HepG2 (cell line): ENCODE data around the gene CD72. TPM values are rescaled to one million over a fixed set of nuclear protein-coding genes. Genes with fewer than 3 reads are reported as not detected.

Experiments
- ATF7-NPFF ChIP-seq: sonication (generic); formaldehyde crosslinking; IDR thresholded peaks from 2 replicates; pipeline ENCODE4 v1.8.1; 2023; ENCODE audit warnings: mild to moderate bottlenecking, low read depth, missing genetic modification reagents, moderate library complexity
- CCDC6 ChIP-seq: sonication (generic); formaldehyde crosslinking; IDR thresholded peaks from 2 replicates; pipeline ENCODE4 v1.8.1; 2022; ENCODE audit warnings: mild to moderate bottlenecking, missing genetic modification reagents, moderate library complexity
- ESRRA ChIP-seq: sonication (generic); formaldehyde crosslinking; IDR thresholded peaks from 2 replicates; pipeline ENCODE4 v1.5.1; 2020; ENCODE audit warnings: mild to moderate bottlenecking, low read depth, missing genetic modification reagents
- ISL2 ChIP-seq: sonication (generic); formaldehyde crosslinking; IDR thresholded peaks from 2 replicates; pipeline ENCODE4 v1.5.0; 2020; ENCODE audit warnings: missing genetic modification reagents
- KLF15 ChIP-seq: sonication (generic); formaldehyde crosslinking; IDR thresholded peaks from 2 replicates; pipeline ENCODE4 v1.8.1; 2023; ENCODE audit warnings: borderline replicate concordance, mild to moderate bottlenecking, inconsistent platforms, missing genetic modification reagents, mixed read lengths
- MAFK ChIP-seq, 2 experiments: IDR thresholded peaks in 1 of 2; conservative IDR thresholded peaks in 1 of 2; 2 replicates each; pipeline ENCODE4 v1.6.1; 2011; ENCODE audit warnings: improper control_type of control experiment in 2 of 2, low read length in 2 of 2
- MEF2D ChIP-seq: sonication (generic); formaldehyde crosslinking; IDR thresholded peaks from 2 replicates; pipeline ENCODE4 v1.5.1; 2020; ENCODE audit warnings: mild to moderate bottlenecking, missing genetic modification reagents
- MNT ChIP-seq: fragments of 450-650 bp; IDR thresholded peaks from 2 replicates; pipeline ENCODE4 v1.6.1; 2016
- NR2F1 ChIP-seq, 2 experiments: fragments of 450-650 bp in 1 of 2; formaldehyde crosslinking in 1 of 2; IDR thresholded peaks; 2 replicates each; pipeline versions ENCODE4 v1.5.0 to v1.6.1; 2016 to 2020; ENCODE audit warnings: mild to moderate bottlenecking in 1 of 2, missing compliant biosample characterization in 1 of 2, missing genetic modification reagents in 1 of 2, moderate library complexity in 1 of 2
- POLR2A ChIP-seq, 2 experiments: IDR thresholded peaks; 2 replicates each; pipeline ENCODE4 v1.6.1; 2011; ENCODE audit warnings: low read depth in 2 of 2, low read length in 2 of 2, mild to moderate bottlenecking in 1 of 2, moderate library complexity in 1 of 2; ENCODE audit not compliant: insufficient read depth in 1 of 2
- RXRA ChIP-seq: sonication (generic); formaldehyde crosslinking; IDR thresholded peaks from 2 replicates; pipeline ENCODE4 v1.5.1; 2020; ENCODE audit warnings: missing genetic modification reagents
- TFAP4 ChIP-seq: sonication (generic); IDR thresholded peaks from 2 replicates; pipeline ENCODE4 v1.6.1; 2016; ENCODE audit warnings: low read depth, borderline replicate concordance
- TGIF2 ChIP-seq: IDR thresholded peaks from 2 replicates; pipeline ENCODE4 v1.6.1; 2016; ENCODE audit warnings: control low read depth, missing compliant biosample characterization
- THAP11 ChIP-seq: IDR thresholded peaks from 2 replicates; pipeline ENCODE4 v1.6.1; 2016; ENCODE audit warnings: missing biosample characterization, missing genetic modification reagents
- TRAFD1 ChIP-seq: sonication (generic); formaldehyde crosslinking; IDR thresholded peaks from 2 replicates; pipeline ENCODE4 v1.5.1; 2020; ENCODE audit warnings: missing genetic modification reagents, mild to moderate bottlenecking, borderline replicate concordance
- U2AF1 ChIP-seq: fragments of 200-400 bp; formaldehyde crosslinking; optimal IDR thresholded peaks from 2 replicates; pipeline ENCODE3; 2017; ENCODE audit warnings: mild to moderate bottlenecking, low read depth, low read length
- ZBTB14 ChIP-seq: sonication (generic); formaldehyde crosslinking; IDR thresholded peaks from 2 replicates; pipeline ENCODE4 v1.4.0; 2020; ENCODE audit warnings: missing genetic modification reagents
- ZFP91 ChIP-seq: sonication (generic); formaldehyde crosslinking; IDR thresholded peaks from 2 replicates; pipeline ENCODE4 v1.9.0; 2022; ENCODE audit warnings: missing genetic modification reagents, mild to moderate bottlenecking, borderline replicate concordance
- ZSCAN25 ChIP-seq: sonication (generic); formaldehyde crosslinking; IDR thresholded peaks from 2 replicates; pipeline ENCODE4 v1.8.0; 2022; ENCODE audit warnings: mild to moderate bottlenecking, missing genetic modification reagents
- polyA plus RNA-seq, 8 experiments: library from polyadenylated mRNA; depleted of rRNA in 3 of 8; stranded (reverse) in 7 of 8; unstranded in 1 of 8; fragments of >200 nt; fragmentation: Illumina TruSeq in 4 of 8; extraction: Trizol in 4 of 8; gene quantifications; 2 replicates each; pipeline versions ENCODE4 v1.2.1 to v1.2.3, GENCODE V29; 2011 to 2016; ENCODE audit warnings: low read depth in 4 of 8, missing spikeins in 1 of 8, mixed read lengths in 1 of 8; ENCODE audit not compliant: insufficient read depth in 1 of 8
- total RNA-seq, 5 experiments: library from RNA; depleted of rRNA; stranded (reverse); fragments of >200 nt; fragmentation: Illumina TruSeq; extraction: Trizol; gene quantifications; 2 replicates each; pipeline ENCODE4 v1.2.3, GENCODE V29; 2016; ENCODE audit warnings: low read depth in 1 of 5

CD72 gene
- total and polyA plus RNA-seq, 2 of the 13 experiments (the other 11 are each of a cell fraction or from before 2014, with no cell fraction given): 0.18 to 1.1 TPM

GRCh38 chr9:35646533-35647265 is 28.5 kb upstream of the CD72 start (continued):
- TF ChIP-seq CCDC6 (0 out of 2 replicates have a peak, but pooled peaks have one; percentile 61), MEF2D (CRISPR knock-in tag) (peak; percentile 29; the same call in 1 of the 2 replicates), ZFP91 (CRISPR knock-in tag) (peak; percentile 72; the same call in 1 of the 2 replicates), POLR2A (IDR thresholded peaks at IDR 0.05; ENCODE audit: insufficient read depth in 1 of 2, low read depth in 2 of 2, low read length in 2 of 2) (peak; percentile 64 to 81), RXRA (CRISPR knock-in tag) (peak; percentile 61; the same call in 1 of the 2 replicates), TFAP4 (no peak), ZBTB14 (CRISPR knock-in tag) (peak; percentile 29; the same call in 1 of the 2 replicates), MAFK (conservative IDR thresholded peaks at IDR 0.05 in 1 of 2, IDR thresholded peaks at IDR 0.05 in 1 of 2; ENCODE audit: low read length in 2 of 2) (no peak), NR2F1 (CRISPR knock-in tag; IDR thresholded peaks at IDR 0.05) (no peak), THAP11 (CRISPR knock-in tag) (peak; percentile 99), MNT (no peak), ATF7-NPFF (CRISPR knock-in tag) (peak; percentile 79; the same call in 1 of the 2 replicates), TRAFD1 (CRISPR knock-in tag) (no peak), ISL2 (CRISPR knock-in tag) (0 out of 2 replicates have a peak, but pooled peaks have one; percentile 22), TGIF2 (CRISPR knock-in tag) (no peak), ZSCAN25 (CRISPR knock-in tag) (peak; percentile 65; the same call in 1 of the 2 replicates), ESRRA (CRISPR knock-in tag) (peak; percentile 29; the same call in 1 of the 2 replicates), U2AF1 (no peak), KLF15 (CRISPR knock-in tag) (no peak)
